ENCODE data around the gene PDZD4.

Gene PDZD4

GRCh38 chrX:153868576-153869472 is 38.5 kb upstream of the PDZD4 start:
- no peak for DNase-seq (ENCODE audit: low read depth in 2 of 3, low spot score in 2 of 3)

- no peak for DNase-seq (ENCODE audit: low read depth in 2 of 3, low spot score in 2 of 3)
Observed at GRCh38 chrX:153867671-153868070, 37.3 kb upstream of the PDZD4 start.

- no peak for DNase-seq (ENCODE audit: low read depth in 2 of 3, low spot score in 2 of 3)
Observed at GRCh38 chrX:153867139-153867538, 36.8 kb upstream of the PDZD4 start.

DNA sequence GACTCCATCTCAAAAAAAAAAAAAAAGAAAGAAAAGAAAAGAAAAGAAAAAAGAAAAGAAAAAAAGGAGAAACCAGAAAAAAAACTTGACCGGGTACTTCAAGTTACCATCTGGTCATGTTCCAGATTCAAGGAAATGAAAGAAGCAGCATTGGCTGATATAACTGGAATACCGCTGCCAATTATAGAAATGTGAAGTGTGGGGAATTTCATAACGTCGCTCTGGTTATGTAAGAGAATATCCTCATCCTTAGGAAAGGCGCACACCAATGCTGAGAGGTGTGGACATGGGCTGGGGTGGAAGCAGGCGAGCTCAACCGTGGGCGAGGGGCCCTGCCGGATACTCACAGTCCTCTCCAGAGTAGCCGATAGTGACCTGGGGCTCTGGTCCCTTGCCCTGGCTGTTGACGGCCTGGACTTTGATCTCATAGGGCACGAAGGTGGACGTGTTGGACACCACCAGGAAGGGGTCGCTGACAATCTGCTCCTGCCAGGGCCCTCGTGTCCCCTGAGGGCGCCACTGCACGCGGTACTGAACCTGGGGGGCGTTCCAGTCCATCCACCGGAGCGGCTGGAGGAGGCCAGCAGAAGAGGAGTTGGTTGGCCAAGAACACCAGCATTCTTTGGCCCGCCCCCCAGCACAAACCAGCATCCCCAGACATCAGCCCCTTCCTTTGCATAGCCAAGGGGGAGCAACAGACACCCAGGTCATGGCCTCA is 36.1 kb upstream of the PDZD4 start:
- DNase-seq (ENCODE audit: low read depth in 2 of 3, low spot score in 2 of 3), result no peak

DNA sequence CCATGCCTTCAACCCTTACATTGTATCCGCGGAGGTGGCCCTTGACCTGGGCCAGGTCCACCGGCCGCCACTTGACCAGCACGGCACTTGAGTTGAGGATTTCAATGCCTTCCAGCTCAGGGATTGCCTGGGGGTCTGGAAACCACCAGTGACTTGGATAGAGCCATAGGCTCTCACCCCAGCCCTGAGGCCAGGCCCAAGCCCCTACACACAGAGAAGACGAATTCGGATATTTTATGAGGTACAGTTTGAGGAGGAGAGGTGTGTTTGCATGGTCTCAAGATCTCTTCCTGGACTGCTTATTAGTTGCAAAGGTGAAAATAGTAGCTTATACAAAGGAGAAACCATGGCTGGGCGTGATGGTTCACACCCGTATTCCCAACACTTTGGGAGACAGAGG is 35.3 kb upstream of the PDZD4 start:
- no peak for DNase-seq (ENCODE audit: low read depth in 2 of 3, low spot score in 2 of 3)

- no peak for DNase-seq (ENCODE audit: low read depth in 2 of 3, low spot score in 2 of 3)
Observed at GRCh38 chrX:153865321-153865580, 34.9 kb upstream of the PDZD4 start.

DNA sequence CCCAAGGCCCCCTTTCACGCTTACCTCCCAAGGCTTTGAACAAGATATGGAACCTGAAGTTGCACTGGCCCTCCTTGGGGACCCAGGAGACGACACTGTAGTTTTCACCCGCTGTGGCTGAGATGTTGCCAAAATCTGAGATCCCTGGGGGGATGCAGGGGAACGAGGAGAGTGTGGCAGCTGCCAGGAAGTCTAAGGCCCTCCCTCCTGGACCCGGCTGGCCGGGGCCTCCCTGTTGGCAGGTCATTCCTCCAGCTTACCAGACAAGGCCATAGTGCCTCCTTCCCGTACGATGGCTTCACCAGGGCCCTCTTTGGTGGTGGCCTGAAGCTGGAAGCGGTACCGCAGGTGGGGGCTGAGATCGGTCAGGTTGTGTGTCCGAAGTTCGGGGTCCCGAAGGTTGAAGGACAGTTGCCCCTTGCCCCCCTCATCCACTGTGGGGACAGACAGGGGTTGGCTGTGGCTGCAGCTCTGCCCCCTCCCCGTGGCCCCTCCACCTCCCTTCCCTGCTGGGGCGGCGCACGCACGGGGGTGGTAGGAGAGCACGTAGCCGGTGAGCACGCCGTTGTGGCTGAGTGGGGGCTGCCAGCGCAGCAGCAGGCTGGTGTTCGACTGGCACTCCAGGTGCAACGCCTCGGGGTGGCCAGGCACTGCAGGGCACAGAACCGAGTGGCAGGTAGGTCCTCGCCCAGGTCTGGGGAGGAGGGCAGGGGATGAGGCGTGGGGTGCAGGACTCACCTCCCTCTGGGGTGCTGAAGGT is 34.4 kb upstream of the PDZD4 start:
- no peak for DNase-seq (ENCODE audit: low read depth in 2 of 3, low spot score in 2 of 3)

- no peak for DNase-seq (ENCODE audit: low read depth in 2 of 3, low spot score in 2 of 3)
Observed at GRCh38 chrX:153864101-153864500, 33.8 kb upstream of the PDZD4 start.

DNA sequence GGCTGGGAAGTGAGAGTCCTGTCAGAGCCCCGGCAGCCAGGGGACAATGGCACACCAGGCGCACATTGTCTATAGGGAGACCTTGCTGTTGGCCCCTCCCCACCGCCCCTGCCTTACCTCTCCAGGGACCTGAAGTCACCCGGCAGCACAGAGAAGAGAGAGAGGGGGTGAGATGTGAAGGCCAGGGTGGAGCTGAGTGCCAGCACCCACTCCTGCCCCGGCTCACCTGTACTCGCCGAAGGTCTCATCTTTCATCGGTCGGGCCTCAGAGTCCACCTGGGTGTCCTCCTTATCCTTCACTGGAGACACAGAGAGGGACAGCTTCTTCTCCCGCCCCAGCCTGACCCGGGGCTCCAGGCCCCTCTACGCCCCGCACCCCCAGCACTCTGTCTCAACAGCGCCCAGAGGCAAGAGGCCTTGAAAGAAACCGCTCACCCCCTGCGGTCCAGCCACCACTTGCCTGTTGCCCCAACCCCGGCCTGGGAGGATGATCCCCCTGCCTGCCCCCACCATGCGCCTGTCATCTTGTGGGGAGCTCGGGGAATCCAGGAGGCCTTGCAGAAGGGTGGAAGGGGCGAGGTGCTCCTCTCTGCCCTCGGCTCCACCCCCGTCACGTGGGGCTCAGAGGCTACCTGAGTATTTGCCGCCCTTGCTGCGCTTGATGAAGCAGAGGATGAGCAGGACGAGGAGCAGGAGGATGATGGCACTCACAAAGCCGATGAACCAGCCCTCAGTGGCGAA is 33.1 kb upstream of the PDZD4 start:
- DNase-seq (ENCODE audit: low read depth in 2 of 3, low spot score in 2 of 3), result no peak

GRCh38 chrX:153862369-153863250 is 32.3 kb upstream of the PDZD4 start:
- no peak for DNase-seq (ENCODE audit: low read depth in 2 of 3, low spot score in 2 of 3)

- no peak for DNase-seq (ENCODE audit: low read depth in 2 of 3, low spot score in 2 of 3)
Observed at GRCh38 chrX:153861733-153862310, 31.5 kb upstream of the PDZD4 start.

DNA sequence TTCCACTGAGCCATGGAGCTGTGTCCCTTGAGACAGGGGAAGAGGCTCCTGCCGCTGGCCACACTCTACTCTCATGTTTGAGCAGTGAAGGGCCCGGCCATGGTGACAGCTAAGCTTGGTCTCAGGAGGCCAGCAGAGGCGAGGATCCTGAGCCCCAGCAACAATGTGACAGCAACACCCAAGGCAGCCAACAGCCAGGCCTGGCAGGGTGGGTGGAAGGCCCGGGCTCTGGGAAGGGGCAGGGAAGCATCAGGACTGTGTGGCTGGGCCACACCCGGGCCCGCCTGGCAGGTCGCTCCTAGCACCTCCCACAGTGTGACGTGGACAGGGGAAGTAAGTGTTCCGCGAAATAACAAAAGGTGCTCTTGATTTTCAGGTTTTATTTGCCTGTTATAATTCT is 30.8 kb upstream of the PDZD4 start:
- no peak for DNase-seq (ENCODE audit: low read depth in 2 of 3, low spot score in 2 of 3)

- no peak for DNase-seq (ENCODE audit: low read depth in 2 of 3, low spot score in 2 of 3)
Observed at GRCh38 chrX:153857348-153857903, 27.1 kb upstream of the PDZD4 start.

GRCh38 chrX:153854702-153855101 is 24.4 kb upstream of the PDZD4 start:
- no peak for DNase-seq (ENCODE audit: low read depth in 2 of 3, low spot score in 2 of 3)

DNA sequence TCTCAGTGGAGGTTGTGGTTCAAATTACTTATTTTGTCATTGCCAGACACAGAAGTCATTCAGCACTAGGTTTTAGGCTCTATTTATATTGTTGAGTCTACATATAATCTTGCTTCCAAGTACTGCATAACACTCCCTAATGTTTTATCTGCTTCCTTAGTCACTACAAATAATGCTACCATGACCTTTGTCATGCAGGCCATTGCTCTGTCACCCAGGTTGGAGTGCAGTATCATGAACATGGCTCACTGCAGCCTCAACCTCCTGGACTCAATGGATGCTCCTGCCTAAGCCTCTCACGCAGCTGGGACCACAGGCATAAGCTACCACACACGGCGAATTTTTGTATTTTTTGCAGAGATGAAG is 23.5 kb upstream of the PDZD4 start:
- DNase-seq (ENCODE audit: low read depth in 2 of 3, low spot score in 2 of 3), result no peak

GRCh38 chrX:153853180-153853901 is 23.0 kb upstream of the PDZD4 start:
- DNase-seq (ENCODE audit: low read depth in 2 of 3, low spot score in 2 of 3), result no peak

- no peak for DNase-seq (ENCODE audit: low read depth in 2 of 3, low spot score in 2 of 3)
Observed at GRCh38 chrX:153851981-153852380, 21.6 kb upstream of the PDZD4 start.

DNA sequence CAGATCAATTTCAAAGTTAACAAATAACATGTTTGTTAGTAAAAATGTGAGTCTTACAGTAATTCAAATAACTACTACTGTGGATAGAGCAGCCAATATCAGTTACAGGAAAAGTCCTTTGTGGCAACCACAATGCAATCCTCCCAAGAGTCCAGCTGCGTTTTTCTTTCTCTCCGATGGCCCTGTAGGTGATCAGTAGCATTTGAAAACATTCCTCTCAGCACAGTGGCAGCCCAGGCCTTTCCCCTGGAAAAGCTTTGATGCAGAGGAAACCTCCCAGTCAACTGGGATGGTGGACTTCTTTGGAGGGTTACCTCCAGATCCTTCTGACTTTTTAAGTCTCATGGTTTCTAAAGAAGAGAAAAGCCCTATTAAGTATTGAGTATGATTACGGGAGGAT is 18.0 kb upstream of the PDZD4 start:
- no peak for DNase-seq (ENCODE audit: low read depth in 2 of 3, low spot score in 2 of 3)

DNA sequence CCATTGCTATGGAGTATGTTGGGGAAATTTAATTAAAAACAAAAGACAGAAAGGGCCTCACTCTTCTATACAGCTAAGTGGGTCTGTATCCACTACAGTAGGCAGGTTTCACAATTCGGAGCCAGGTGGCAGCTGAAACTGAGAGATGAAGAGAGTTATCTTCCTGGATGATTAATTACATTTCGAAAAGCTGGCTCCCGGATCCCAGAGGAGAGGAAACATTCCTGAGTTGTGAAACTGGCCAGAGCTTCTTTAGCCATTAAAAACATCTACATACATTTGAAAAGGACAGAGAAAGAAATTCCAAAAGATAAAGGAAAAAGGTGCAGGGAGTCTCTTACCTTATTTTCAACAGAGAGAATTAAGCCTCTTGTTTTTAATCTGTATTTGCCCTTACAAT is 15.5 kb upstream of the PDZD4 start:
- no peak for DNase-seq (ENCODE audit: low read depth in 2 of 3, low spot score in 2 of 3)
